SK-N-SH (cell line): ENCODE measurements around the gene SIK2. TPM values are rescaled to one million over a fixed set of nuclear protein-coding genes. Genes with fewer than 3 reads are reported as not detected.
A peak's percentile ranks its signal among the peaks of the same experiment; 100 is the strongest.

Experiments
- CTCF ChIA-PET: fragments of 300-600, 350-600 bp; formaldehyde crosslinking; extraction: SDS; loops from one replicate; lab custom pipeline; 2021; lab: Yijun Ruan, JAX
- POLR2A ChIA-PET: fragments of 350-600 bp; sonication (Branson Sonifier 250); formaldehyde crosslinking; extraction: SDS; loops from one replicate; lab custom pipeline; 2020; ENCODE audit warnings: antibody characterized with exemption, inconsistent platforms; lab: Yijun Ruan, JAX
- DNase-seq: peaks from one replicate; pipeline ENCODE4 v3.0.0; 2012
- H2AFZ ChIP-seq: fragments of 200-600 bp; sonication (generic); 2 replicates; pipeline ENCODE4 v1.8.1; 2016; ENCODE audit warnings: antibody characterized with exemption, mild to moderate bottlenecking, low read depth
- H3F3A ChIP-seq: fragments of 200-600 bp; sonication (generic); replicated peaks from 2 replicates; pipeline ENCODE3; 2016; ENCODE audit warnings: antibody characterized with exemption, mild to moderate bottlenecking; ENCODE audit not compliant: insufficient read depth
- H3K27ac ChIP-seq, 2 experiments: fragments of 200-500 bp in 1 of 2; fragments of 200-600 bp in 1 of 2; sonication (Bioruptor generic) in 1 of 2; sonication (generic), shearing (Covaris generic) in 1 of 2; 2 replicates each; pipeline versions ENCODE4 v1.5.1 to v1.6.1; 2014 to 2016; ENCODE audit warnings: low read depth in 2 of 2, inconsistent platforms in 1 of 2, low read length in 1 of 2, mild to moderate bottlenecking in 1 of 2, mixed read lengths in 1 of 2
- H3K27me3 ChIP-seq: fragments of 200-600 bp; sonication (generic), shearing (Covaris generic); 2 replicates; pipeline ENCODE4 v1.6.1; 2016; ENCODE audit warnings: mixed run types; ENCODE audit not compliant: insufficient read depth
- H3K36me3 ChIP-seq, 2 experiments: fragments of 200-500 bp in 1 of 2; fragments of 200-600 bp in 1 of 2; sonication (Bioruptor generic) in 1 of 2; sonication (generic) in 1 of 2; replicated peaks in 1 of 2; 2 replicates each; pipeline versions ENCODE3 to v1.5.1; 2014 to 2016; ENCODE audit warnings: low read length in 1 of 2, mild to moderate bottlenecking in 1 of 2; ENCODE audit not compliant: insufficient read depth in 2 of 2, control insufficient read depth in 1 of 2
- H3K4me1 ChIP-seq, 2 experiments: fragments of 200-500 bp in 1 of 2; fragments of 200-600 bp in 1 of 2; sonication (Bioruptor generic) in 1 of 2; sonication (generic), shearing (Covaris generic) in 1 of 2; 2 replicates each; pipeline versions ENCODE4 v1.5.1 to v1.6.1; 2014 to 2016; ENCODE audit warnings: low read depth in 1 of 2, low read length in 1 of 2, mixed run types in 1 of 2; ENCODE audit not compliant: insufficient read depth in 2 of 2, control insufficient read depth in 1 of 2
- H3K4me2 ChIP-seq: fragments of 200-600 bp; sonication (generic), shearing (Covaris generic); 2 replicates; pipeline ENCODE4 v1.6.1; 2017; ENCODE audit warnings: mixed run types
- H3K4me3 ChIP-seq, 2 experiments: fragments of 200-500 bp in 1 of 2; fragments of 200-600 bp in 1 of 2; sonication (Bioruptor generic) in 1 of 2; sonication (generic), shearing (Covaris generic) in 1 of 2; 2 replicates each; pipeline versions ENCODE4 v1.5.1 to v1.8.1; 2014 to 2016; ENCODE audit warnings: low read depth in 2 of 2, inconsistent platforms in 1 of 2, low read length in 1 of 2, mild to moderate bottlenecking in 1 of 2, mixed read lengths in 1 of 2, moderate library complexity in 1 of 2
- H3K79me2 ChIP-seq: fragments of 200-600 bp; sonication (generic); 2 replicates; pipeline ENCODE4 v1.8.1; 2017; ENCODE audit warnings: mild to moderate bottlenecking; ENCODE audit not compliant: insufficient read depth
- H3K9ac ChIP-seq: fragments of 200-600 bp; sonication (generic); 2 replicates; pipeline ENCODE4 v1.6.1; 2017; ENCODE audit warnings: mixed run types
- H3K9me2 ChIP-seq: fragments of 200-600 bp; sonication (generic); 2 replicates; pipeline ENCODE4 v1.6.1; 2017; ENCODE audit warnings: mixed run types
- H3K9me3 ChIP-seq: fragments of 200-600 bp; sonication (generic); 2 replicates; pipeline ENCODE4 v1.6.1; 2017; ENCODE audit warnings: mixed run types, mild to moderate bottlenecking, moderate library complexity
- H4K20me1 ChIP-seq: fragments of 200-600 bp; sonication (generic); 2 replicates; pipeline ENCODE4 v1.6.1; 2017; ENCODE audit warnings: mild to moderate bottlenecking, mixed run types; ENCODE audit not compliant: insufficient read depth
- CTCF ChIP-seq: fragments of 200-600 bp; sonication (generic); IDR thresholded peaks from 2 replicates; pipeline ENCODE4 v1.6.1; 2017; ENCODE audit warnings: antibody characterized with exemption, mild to moderate bottlenecking, moderate library complexity
- ELF1 ChIP-seq: IDR thresholded peaks from 2 replicates; pipeline ENCODE4 v1.4.0; 2012
- EP300 ChIP-seq, 2 experiments: IDR thresholded peaks; 2 replicates each; pipeline versions ENCODE4 v1.4.0 to v1.6.1; 2012; ENCODE audit warnings: borderline replicate concordance in 1 of 2, low read depth in 1 of 2, low read length in 1 of 2
- GABPA ChIP-seq: IDR thresholded peaks from 2 replicates; pipeline ENCODE4 v1.4.0; 2012; ENCODE audit warnings: low read depth, mild to moderate bottlenecking
- GATA2 ChIP-seq: sonication (generic); formaldehyde crosslinking; IDR thresholded peaks from 2 replicates; pipeline ENCODE4 v1.5.0; 2020; ENCODE audit warnings: mild to moderate bottlenecking, missing genetic modification reagents
- IRF3 ChIP-seq: fragments of 150-350 bp; IDR thresholded peaks from 2 replicates; pipeline ENCODE4 v1.6.1; 2016; ENCODE audit warnings: mild to moderate bottlenecking, low read depth, low read length
- JUND ChIP-seq: IDR thresholded peaks from 2 replicates; pipeline ENCODE4 v1.4.0; 2012
- MEF2A ChIP-seq: IDR thresholded peaks from 2 replicates; pipeline ENCODE4 v1.4.0; 2012; ENCODE audit warnings: low read depth, borderline replicate concordance
- MXI1 ChIP-seq: IDR thresholded peaks from 2 replicates; pipeline ENCODE4 v1.6.1; 2012; ENCODE audit warnings: mild to moderate bottlenecking, low read depth, low read length, improper control_type of control experiment
- NFIC ChIP-seq: IDR thresholded peaks from 2 replicates; pipeline ENCODE4 v1.4.0; 2012; ENCODE audit warnings: borderline replicate concordance
- NRF1 ChIP-seq: IDR thresholded peaks from 2 replicates; pipeline ENCODE4 v1.6.1; 2012; ENCODE audit warnings: low read depth, mild to moderate bottlenecking, low read length
- POLR2AphosphoS5 ChIP-seq: IDR thresholded peaks from 2 replicates; pipeline ENCODE4 v1.6.1; 2012; ENCODE audit warnings: low read depth, low read length
- RAD21 ChIP-seq: IDR thresholded peaks from 2 replicates; pipeline ENCODE4 v1.6.1; 2012; ENCODE audit warnings: mild to moderate bottlenecking, low read length
- SMC3 ChIP-seq: IDR thresholded peaks from 2 replicates; pipeline ENCODE4 v1.6.1; 2012; ENCODE audit warnings: low read depth, low read length, improper control_type of control experiment
- TAF1 ChIP-seq: IDR thresholded peaks from 2 replicates; pipeline ENCODE4 v1.6.1; 2012; ENCODE audit warnings: low read depth, mild to moderate bottlenecking, low read length, moderate library complexity, borderline replicate concordance
- TCF12 ChIP-seq: IDR thresholded peaks from 2 replicates; pipeline ENCODE4 v1.4.0; 2012
- WGBS: methylation state at CpG from one replicate; pipeline ENCODE4 v1.1.6; 2017; ENCODE audit warnings: low lambda C conversion rate; 5-methylcytosine and 5-hydroxymethylcytosine counted together
- polyA plus RNA-seq, 3 experiments: library from polyadenylated mRNA; depleted of rRNA; stranded (reverse); fragments of >200 nt; gene quantifications; 2 replicates each; pipeline ENCODE4 v1.2.3, GENCODE V29; 2012
- TF ChIP-seq, protein P1 (sequence below): IDR thresholded peaks from 2 replicates; pipeline ENCODE4 v1.6.1; 2012; ENCODE audit warnings: mild to moderate bottlenecking, low read depth, low read length, moderate library complexity
- TF ChIP-seq, protein P2 (sequence below): IDR thresholded peaks from 2 replicates; pipeline ENCODE4; 2012
- TF ChIP-seq, protein P3 (sequence below): IDR thresholded peaks from 2 replicates; pipeline ENCODE4 v1.4.0; 2012; ENCODE audit warnings: low read depth, borderline replicate concordance
- TF ChIP-seq, protein P4 (sequence below): IDR thresholded peaks from 2 replicates; pipeline ENCODE4 v1.4.0; 2012; ENCODE audit warnings: low read depth, borderline replicate concordance
- TF ChIP-seq, protein P5 (sequence below): fragments of 150-350 bp; IDR thresholded peaks from 2 replicates; pipeline ENCODE4 v1.6.1; 2017; ENCODE audit warnings: antibody characterized with exemption, low read length, low read depth, borderline replicate concordance

The SIK2 gene
- polyA plus RNA-seq, 1 of the 3 experiments (the other 2 are of a cell fraction): 8.9 TPM

- peaks cover 16 to 38% of the 10 kb centered on the region in 2 experiments for H3K4me1 ChIP-seq
- no peak overlapping the region for H2AFZ ChIP-seq
- DNase-seq: no peak
- H3K27ac ChIP-seq: peak overlapping the region; percentile 76 to 97; a peak in 3 of 4 replicates
- peaks cover 23 to 51% of the 10 kb centered on the region in 2 experiments for H3K36me3 ChIP-seq
- ChIA-PET CTCF (interaction anchor here (1.0 to 3.3 kb wide), 7 partner anchors 10 to 279 kb away, joined by 3 to 9 read pairs (median 7); no protein-coding TSS in a partner anchor), POLR2A (interaction anchor here (0.6 kb wide), 1 partner anchor 13 kb away, joined by 3 read pairs; no protein-coding TSS in a partner anchor)
- no peaks in the 10 kb centered on the region for H3K9me3 ChIP-seq
- peak overlapping the region; percentile 41; the same call in 1 of the 2 replicates for H3K9ac ChIP-seq
- H3K9me2 ChIP-seq: no peaks in the 10 kb centered on the region
- H4K20me1 ChIP-seq: no peaks in the 10 kb centered on the region
- 32% methylated on average over 3 of the region's 3 CpGs for WGBS
- no peaks in the 10 kb centered on the region for H3K27me3 ChIP-seq
- 0 out of 2 replicates have a peak overlapping the region, but pooled peaks have one; percentile 20 for H3K4me2 ChIP-seq
- peaks cover 14% of the 10 kb centered on the region; the same call in 1 of the 2 replicates for H3K79me2 ChIP-seq
- peaks cover 83% of the 10 kb centered on the region for H3F3A ChIP-seq
- H3K4me3 ChIP-seq: no peak overlapping the region
- TF ChIP-seq CTCF (no peak), SMC3 (no peak), TCF12 (peak; percentile 54), NFIC (peak; percentile 46), GATA2 (CRISPR knock-in tag) (no peak), MEF2A (no peak), NRF1 (no peak), POLR2AphosphoS5 (peak; percentile 11; the same call in 1 of the 2 replicates), IRF3 (no peak), EP300 (IDR thresholded peaks at IDR 0.05; ENCODE audit: borderline replicate concordance in 1 of 2, low read depth in 1 of 2, low read length in 1 of 2) (peak in 1 of 2 experiments; percentile 83; a peak in 2 of 4 replicates), JUND (peak; percentile 13; the same call in 1 of the 2 replicates), TAF1 (no peak), ELF1 (no peak), MXI1 (no peak), GABPA (no peak), RAD21 (no peak)
- TF ChIP-seq, protein P1, sequence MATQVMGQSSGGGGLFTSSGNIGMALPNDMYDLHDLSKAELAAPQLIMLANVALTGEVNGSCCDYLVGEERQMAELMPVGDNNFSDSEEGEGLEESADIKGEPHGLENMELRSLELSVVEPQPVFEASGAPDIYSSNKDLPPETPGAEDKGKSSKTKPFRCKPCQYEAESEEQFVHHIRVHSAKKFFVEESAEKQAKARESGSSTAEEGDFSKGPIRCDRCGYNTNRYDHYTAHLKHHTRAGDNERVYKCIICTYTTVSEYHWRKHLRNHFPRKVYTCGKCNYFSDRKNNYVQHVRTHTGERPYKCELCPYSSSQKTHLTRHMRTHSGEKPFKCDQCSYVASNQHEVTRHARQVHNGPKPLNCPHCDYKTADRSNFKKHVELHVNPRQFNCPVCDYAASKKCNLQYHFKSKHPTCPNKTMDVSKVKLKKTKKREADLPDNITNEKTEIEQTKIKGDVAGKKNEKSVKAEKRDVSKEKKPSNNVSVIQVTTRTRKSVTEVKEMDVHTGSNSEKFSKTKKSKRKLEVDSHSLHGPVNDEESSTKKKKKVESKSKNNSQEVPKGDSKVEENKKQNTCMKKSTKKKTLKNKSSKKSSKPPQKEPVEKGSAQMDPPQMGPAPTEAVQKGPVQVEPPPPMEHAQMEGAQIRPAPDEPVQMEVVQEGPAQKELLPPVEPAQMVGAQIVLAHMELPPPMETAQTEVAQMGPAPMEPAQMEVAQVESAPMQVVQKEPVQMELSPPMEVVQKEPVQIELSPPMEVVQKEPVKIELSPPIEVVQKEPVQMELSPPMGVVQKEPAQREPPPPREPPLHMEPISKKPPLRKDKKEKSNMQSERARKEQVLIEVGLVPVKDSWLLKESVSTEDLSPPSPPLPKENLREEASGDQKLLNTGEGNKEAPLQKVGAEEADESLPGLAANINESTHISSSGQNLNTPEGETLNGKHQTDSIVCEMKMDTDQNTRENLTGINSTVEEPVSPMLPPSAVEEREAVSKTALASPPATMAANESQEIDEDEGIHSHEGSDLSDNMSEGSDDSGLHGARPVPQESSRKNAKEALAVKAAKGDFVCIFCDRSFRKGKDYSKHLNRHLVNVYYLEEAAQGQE: no peak
- TF ChIP-seq, protein P2, sequence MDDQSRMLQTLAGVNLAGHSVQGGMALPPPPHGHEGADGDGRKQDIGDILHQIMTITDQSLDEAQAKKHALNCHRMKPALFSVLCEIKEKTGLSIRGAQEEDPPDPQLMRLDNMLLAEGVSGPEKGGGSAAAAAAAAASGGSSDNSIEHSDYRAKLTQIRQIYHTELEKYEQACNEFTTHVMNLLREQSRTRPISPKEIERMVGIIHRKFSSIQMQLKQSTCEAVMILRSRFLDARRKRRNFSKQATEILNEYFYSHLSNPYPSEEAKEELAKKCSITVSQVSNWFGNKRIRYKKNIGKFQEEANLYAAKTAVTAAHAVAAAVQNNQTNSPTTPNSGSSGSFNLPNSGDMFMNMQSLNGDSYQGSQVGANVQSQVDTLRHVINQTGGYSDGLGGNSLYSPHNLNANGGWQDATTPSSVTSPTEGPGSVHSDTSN: peak; percentile 40; the same call in 1 of the 2 replicates
- TF ChIP-seq, protein P3, sequence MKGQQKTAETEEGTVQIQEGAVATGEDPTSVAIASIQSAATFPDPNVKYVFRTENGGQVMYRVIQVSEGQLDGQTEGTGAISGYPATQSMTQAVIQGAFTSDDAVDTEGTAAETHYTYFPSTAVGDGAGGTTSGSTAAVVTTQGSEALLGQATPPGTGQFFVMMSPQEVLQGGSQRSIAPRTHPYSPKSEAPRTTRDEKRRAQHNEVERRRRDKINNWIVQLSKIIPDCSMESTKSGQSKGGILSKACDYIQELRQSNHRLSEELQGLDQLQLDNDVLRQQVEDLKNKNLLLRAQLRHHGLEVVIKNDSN: no peak
- TF ChIP-seq, protein P4, sequence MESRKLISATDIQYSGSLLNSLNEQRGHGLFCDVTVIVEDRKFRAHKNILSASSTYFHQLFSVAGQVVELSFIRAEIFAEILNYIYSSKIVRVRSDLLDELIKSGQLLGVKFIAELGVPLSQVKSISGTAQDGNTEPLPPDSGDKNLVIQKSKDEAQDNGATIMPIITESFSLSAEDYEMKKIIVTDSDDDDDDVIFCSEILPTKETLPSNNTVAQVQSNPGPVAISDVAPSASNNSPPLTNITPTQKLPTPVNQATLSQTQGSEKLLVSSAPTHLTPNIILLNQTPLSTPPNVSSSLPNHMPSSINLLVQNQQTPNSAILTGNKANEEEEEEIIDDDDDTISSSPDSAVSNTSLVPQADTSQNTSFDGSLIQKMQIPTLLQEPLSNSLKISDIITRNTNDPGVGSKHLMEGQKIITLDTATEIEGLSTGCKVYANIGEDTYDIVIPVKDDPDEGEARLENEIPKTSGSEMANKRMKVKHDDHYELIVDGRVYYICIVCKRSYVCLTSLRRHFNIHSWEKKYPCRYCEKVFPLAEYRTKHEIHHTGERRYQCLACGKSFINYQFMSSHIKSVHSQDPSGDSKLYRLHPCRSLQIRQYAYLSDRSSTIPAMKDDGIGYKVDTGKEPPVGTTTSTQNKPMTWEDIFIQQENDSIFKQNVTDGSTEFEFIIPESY: no peak
- TF ChIP-seq, protein P5, sequence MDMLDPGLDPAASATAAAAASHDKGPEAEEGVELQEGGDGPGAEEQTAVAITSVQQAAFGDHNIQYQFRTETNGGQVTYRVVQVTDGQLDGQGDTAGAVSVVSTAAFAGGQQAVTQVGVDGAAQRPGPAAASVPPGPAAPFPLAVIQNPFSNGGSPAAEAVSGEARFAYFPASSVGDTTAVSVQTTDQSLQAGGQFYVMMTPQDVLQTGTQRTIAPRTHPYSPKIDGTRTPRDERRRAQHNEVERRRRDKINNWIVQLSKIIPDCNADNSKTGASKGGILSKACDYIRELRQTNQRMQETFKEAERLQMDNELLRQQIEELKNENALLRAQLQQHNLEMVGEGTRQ: no peak
Measured at GRCh38 chr11:111561791-111562325, 40.4 kb upstream of the SIK2 start.
